ENCODE results near the gene ACTR6.
"Not testable (repeated sequence)": the region's sequence is repeated elsewhere in the genome, so short reads cannot be mapped to it uniquely, and the experiment has no call there.

The ACTR6 gene

DNA sequence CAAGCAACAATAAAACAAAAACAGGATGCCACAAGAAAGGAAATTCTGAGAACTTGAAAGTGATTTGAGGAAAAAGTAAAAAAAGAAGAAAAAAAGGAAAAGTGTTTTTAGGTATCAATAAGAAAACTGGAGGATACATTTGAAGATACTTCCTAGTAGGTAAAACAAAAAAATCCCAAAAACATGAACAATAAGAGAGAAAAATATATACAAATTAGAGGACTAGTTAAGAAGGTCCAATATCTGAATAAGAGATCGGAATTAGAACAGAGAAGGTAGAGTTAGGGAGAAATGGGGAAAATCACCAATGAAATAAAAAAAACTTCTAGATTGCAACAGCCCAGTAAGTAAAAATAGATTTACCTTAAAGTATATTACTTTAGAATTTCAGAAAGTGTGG, 57.5 kb downstream of the ACTR6 start:
- H3K4me3 ChIP-seq (ENCODE audit: low read depth, low read length), result no peak overlapping the region
- H3K4me1 ChIP-seq (ENCODE audit: control insufficient read depth, insufficient read depth, low read length), result no peaks in the 10 kb centered on the region
- no peaks in the 10 kb centered on the region for H3K27me3 ChIP-seq (ENCODE audit: control insufficient read depth, insufficient read depth, low read length)
- H3K9me3 ChIP-seq (ENCODE audit: control insufficient read depth, insufficient read depth, low read length), result no peaks in the 10 kb centered on the region
- no peak overlapping the region for H3K9ac ChIP-seq (ENCODE audit: low read depth, low read length)
- no peaks in the 10 kb centered on the region for H3K36me3 ChIP-seq (ENCODE audit: control insufficient read depth, insufficient read depth, low read length)

- Histone ChIP-seq H3K4me3 (ENCODE audit: low read depth, low read length) (no peak overlapping the region), H3K36me3 (ENCODE audit: control insufficient read depth, insufficient read depth, low read length) (no peaks in the 10 kb centered on the region), H3K9ac (ENCODE audit: low read depth, low read length) (no peak overlapping the region), H3K27me3 (ENCODE audit: control insufficient read depth, insufficient read depth, low read length) (no peaks in the 10 kb centered on the region), H3K9me3 (ENCODE audit: control insufficient read depth, insufficient read depth, low read length) (no peaks in the 10 kb centered on the region), H3K4me1 (ENCODE audit: control insufficient read depth, insufficient read depth, low read length) (no peaks in the 10 kb centered on the region)
These were observed 62.5 kb downstream of the ACTR6 start for GRCh38 chr12:100263131-100263530.

DNA sequence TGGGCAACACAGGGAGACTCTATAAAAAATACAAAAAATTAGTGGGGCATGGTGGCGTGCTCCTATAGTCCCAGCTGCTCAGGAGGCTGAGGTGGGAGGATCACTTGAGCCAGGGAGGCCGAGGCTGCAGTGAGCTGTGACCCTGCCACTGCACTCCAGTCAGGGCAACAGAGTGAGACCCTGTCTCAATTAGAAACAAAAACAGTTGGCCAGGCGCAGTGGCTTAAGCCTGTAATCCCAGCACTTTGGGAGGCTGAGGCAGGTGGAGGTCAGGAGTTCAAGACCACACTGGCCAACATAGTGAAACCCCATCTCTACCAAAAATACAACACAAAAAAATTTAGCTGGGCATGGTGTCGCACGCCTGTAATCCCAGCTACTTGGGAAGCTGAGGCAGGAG, 64.5 kb downstream of the ACTR6 start:
- not testable (repeated sequence) for H3K9me3 ChIP-seq (ENCODE audit: control insufficient read depth, insufficient read depth, low read length); H3K4me1 ChIP-seq (ENCODE audit: control insufficient read depth, insufficient read depth, low read length); H3K27me3 ChIP-seq (ENCODE audit: control insufficient read depth, insufficient read depth, low read length); H3K4me3 ChIP-seq (ENCODE audit: low read depth, low read length); H3K36me3 ChIP-seq (ENCODE audit: control insufficient read depth, insufficient read depth, low read length); H3K9ac ChIP-seq (ENCODE audit: low read depth, low read length)

GRCh38 chr12:100265732-100266584, 65.3 kb downstream of the ACTR6 start:
- Histone ChIP-seq H3K9ac (ENCODE audit: low read depth, low read length) (peak overlapping the region; percentile 77), H3K4me3 (ENCODE audit: low read depth, low read length) (peak overlapping the region; percentile 91), H3K36me3 (ENCODE audit: control insufficient read depth, insufficient read depth, low read length) (no peaks in the 10 kb centered on the region), H3K4me1 (ENCODE audit: control insufficient read depth, insufficient read depth, low read length) (peaks cover 10% of the 10 kb centered on the region), H3K9me3 (ENCODE audit: control insufficient read depth, insufficient read depth, low read length) (no peaks in the 10 kb centered on the region), H3K27me3 (ENCODE audit: control insufficient read depth, insufficient read depth, low read length) (no peaks in the 10 kb centered on the region)

- H3K9me3 ChIP-seq (ENCODE audit: control insufficient read depth, insufficient read depth, low read length), result no peaks in the 10 kb centered on the region
- peaks cover 10% of the 10 kb centered on the region for H3K4me1 ChIP-seq (ENCODE audit: control insufficient read depth, insufficient read depth, low read length)
- no peaks in the 10 kb centered on the region for H3K36me3 ChIP-seq (ENCODE audit: control insufficient read depth, insufficient read depth, low read length)
- H3K27me3 ChIP-seq (ENCODE audit: control insufficient read depth, insufficient read depth, low read length), result no peaks in the 10 kb centered on the region
- peak overlapping the region; percentile 77 for H3K9ac ChIP-seq (ENCODE audit: low read depth, low read length)
- H3K4me3 ChIP-seq (ENCODE audit: low read depth, low read length), result peak overlapping the region; percentile 91
These were observed 65.9 kb downstream of the ACTR6 start for GRCh38 chr12:100266585-100266834.

DNA sequence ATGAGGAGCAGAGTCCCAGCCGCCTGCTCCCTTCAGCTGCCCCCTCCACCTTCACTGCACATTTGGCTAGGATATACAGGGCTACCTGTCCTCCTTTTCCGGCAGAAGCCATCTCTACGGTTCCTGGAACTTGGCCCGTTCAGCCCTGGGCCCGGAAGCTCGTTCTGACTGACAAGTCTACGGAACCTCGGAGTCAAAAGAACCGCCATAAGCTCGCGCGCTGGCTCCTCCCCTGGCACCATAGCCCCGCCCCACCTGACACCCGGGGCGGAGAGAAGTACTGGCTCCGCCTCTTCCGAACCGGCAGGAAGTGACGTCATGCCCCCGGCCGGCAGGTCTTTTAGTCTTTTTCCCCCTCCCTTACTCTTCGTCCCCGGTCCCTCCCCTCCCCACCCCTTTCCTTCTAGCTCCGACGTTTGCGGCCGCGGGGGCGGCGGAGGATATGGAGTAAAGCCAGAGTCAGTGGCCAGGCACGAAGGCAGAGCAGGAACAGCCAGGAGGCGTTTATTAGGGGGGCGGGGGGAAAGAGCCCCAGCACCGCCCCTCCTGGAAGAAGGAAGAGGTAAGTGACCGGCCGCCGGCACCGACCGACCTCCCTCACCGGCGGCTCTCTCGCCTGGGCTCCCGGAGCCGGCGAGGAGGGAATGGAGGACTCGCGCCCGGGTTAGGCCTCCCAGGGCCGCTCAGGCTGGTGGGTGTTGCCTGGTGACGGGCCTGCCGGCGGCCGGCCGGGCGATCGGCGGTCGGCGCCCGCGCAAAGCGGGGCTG, 66.4 kb downstream of the ACTR6 start, which contains the start of the genes DEPDC4 and SCYL2:
Gene DEPDC4, minus strand, starts transcription at position 245 of the 768 bp plus-strand sequence. Its CDS starts 3 bp downstream, at position 242.
Gene SCYL2, plus strand, starts transcription at position 343 of the 768 bp plus-strand sequence. CDS start 15,794 bp downstream, outside the sequence.
- H3K27me3 ChIP-seq (ENCODE audit: control insufficient read depth, insufficient read depth, low read length), result no peaks in the 10 kb centered on the region
- peak within 1 kb of the TSS; percentile 91 for H3K4me3 ChIP-seq (ENCODE audit: low read depth, low read length)
- peaks cover 10% of the 10 kb centered on the region for H3K4me1 ChIP-seq (ENCODE audit: control insufficient read depth, insufficient read depth, low read length)
- H3K9ac ChIP-seq (ENCODE audit: low read depth, low read length), result peak within 1 kb of the TSS; percentile 77
- H3K9me3 ChIP-seq (ENCODE audit: control insufficient read depth, insufficient read depth, low read length), result no peaks in the 10 kb centered on the region
- H3K36me3 ChIP-seq (ENCODE audit: control insufficient read depth, insufficient read depth, low read length), result no peaks in the 10 kb centered on the region

DNA sequence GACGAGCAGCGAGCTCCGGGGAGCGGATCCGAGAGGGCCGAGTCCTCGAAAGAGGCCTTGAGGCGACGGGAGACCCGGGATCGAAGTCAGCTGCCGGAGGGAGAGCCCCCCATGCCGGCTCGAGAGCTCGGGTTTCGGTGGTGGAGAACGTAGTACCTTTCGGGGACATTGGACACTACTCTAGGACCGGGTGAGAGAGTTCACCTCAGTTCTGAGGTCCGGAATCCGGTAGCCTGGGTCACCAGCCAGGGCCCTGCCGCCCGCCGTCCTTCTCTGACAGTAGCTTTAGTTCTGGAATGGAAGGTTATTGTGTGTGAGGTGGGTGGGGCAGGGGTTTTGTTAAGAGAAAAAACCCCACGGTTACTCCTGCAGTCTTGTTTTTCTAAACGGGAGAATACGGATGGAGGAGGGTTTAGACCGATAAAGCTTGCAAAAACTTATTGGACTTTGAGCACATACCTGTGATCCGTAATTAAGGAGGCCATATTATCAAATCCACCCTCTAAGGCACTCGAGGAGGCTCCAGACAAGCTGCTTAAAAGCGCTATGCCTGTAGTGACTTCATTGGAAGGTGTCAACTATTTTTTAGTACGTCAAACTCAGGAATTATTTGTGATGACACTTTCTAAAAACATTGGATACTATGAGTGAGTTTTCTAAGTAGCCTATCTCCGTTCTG, 67.1 kb downstream of the ACTR6 start:
- Histone ChIP-seq H3K4me3 (ENCODE audit: low read depth, low read length) (peak overlapping the region; percentile 91), H3K27me3 (ENCODE audit: control insufficient read depth, insufficient read depth, low read length) (no peaks in the 10 kb centered on the region), H3K36me3 (ENCODE audit: control insufficient read depth, insufficient read depth, low read length) (no peaks in the 10 kb centered on the region), H3K9me3 (ENCODE audit: control insufficient read depth, insufficient read depth, low read length) (no peaks in the 10 kb centered on the region), H3K9ac (ENCODE audit: low read depth, low read length) (peak overlapping the region; percentile 77), H3K4me1 (ENCODE audit: control insufficient read depth, insufficient read depth, low read length) (peaks cover 10% of the 10 kb centered on the region)

- H3K4me3 ChIP-seq (ENCODE audit: low read depth, low read length), result peak overlapping the region; percentile 91
- peaks cover 10% of the 10 kb centered on the region for H3K4me1 ChIP-seq (ENCODE audit: control insufficient read depth, insufficient read depth, low read length)
- H3K9me3 ChIP-seq (ENCODE audit: control insufficient read depth, insufficient read depth, low read length), result no peaks in the 10 kb centered on the region
- no peak overlapping the region for H3K9ac ChIP-seq (ENCODE audit: low read depth, low read length)
- no peaks in the 10 kb centered on the region for H3K36me3 ChIP-seq (ENCODE audit: control insufficient read depth, insufficient read depth, low read length)
- no peaks in the 10 kb centered on the region for H3K27me3 ChIP-seq (ENCODE audit: control insufficient read depth, insufficient read depth, low read length)
These were observed 68.4 kb downstream of the ACTR6 start for GRCh38 chr12:100268835-100269564.

DNA sequence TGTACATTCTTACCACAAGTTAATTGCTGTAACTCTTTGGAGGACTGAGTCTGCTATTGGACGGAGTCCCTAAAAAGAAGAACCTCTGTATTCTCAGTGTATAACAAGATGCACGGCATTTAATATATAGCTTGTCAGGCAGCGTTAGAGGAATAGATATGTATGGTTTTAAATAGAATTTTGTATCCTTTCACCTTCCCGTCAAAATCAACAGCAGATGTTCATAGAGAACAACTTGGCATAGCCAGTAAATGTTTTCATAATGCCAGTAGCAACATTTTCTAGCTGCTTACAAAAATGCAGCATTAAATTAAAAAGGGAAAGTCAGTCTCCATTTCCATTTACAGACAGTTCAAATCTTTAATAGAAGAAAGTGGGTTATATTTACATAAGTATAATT, 73.2 kb downstream of the ACTR6 start:
- Histone ChIP-seq H3K9ac (ENCODE audit: low read depth, low read length) (no peak overlapping the region), H3K4me1 (ENCODE audit: control insufficient read depth, insufficient read depth, low read length) (peaks cover 6% of the 10 kb centered on the region), H3K27me3 (ENCODE audit: control insufficient read depth, insufficient read depth, low read length) (no peaks in the 10 kb centered on the region), H3K4me3 (ENCODE audit: low read depth, low read length) (no peak overlapping the region), H3K36me3 (ENCODE audit: control insufficient read depth, insufficient read depth, low read length) (no peaks in the 10 kb centered on the region), H3K9me3 (ENCODE audit: control insufficient read depth, insufficient read depth, low read length) (no peaks in the 10 kb centered on the region)
